GM19468 (cell line): ENCODE measurements around the gene ELAVL1.

Experiments
- ATAC-seq: cut with Tn5 transposase; IDR thresholded peaks from one replicate; pipeline ENCODE4 v1.9.1; 2021; ENCODE audit warnings: mild to moderate bottlenecking, moderate library complexity, moderate number of reproducible peaks; ENCODE audit not compliant: unreplicated experiment; ENCODE audit errors: extremely low read depth

Gene ELAVL1

DNA sequence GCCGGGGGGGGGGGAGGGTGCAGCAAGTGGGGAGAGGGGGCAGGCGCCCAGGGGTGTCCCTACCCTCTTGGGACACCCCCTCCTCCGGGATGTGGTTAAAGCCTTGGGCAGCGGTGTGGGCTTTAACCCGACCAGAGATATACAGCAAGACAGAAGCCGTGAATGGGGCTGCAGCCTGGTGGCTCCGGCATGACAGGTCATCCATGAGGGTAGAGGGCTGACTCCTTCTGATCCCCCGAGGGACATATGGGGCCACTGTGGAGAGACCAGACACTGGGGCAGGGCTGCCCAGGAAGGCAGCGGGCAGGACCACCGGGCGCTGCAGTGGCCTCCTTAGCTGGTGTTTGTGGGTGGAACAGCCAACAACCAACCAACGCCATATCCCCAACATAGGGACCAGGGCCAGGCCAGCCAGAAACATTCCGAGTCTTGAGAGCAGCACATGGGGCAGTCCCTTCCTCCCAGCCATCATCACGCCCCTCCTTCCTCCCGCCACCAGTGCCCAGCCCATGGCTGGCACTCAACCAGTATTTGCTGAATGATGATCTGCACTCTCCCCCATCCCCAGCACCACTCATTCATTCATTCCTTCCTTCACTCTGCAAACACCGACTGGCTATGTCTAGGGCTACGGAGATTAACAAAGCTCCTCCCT lies 18.2 kb downstream of the ELAVL1 start:
- ATAC-seq = no peak

- no peak for ATAC-seq
Observed at GRCh38 chr19:7986321-7987113, 18.9 kb downstream of the ELAVL1 start.

DNA sequence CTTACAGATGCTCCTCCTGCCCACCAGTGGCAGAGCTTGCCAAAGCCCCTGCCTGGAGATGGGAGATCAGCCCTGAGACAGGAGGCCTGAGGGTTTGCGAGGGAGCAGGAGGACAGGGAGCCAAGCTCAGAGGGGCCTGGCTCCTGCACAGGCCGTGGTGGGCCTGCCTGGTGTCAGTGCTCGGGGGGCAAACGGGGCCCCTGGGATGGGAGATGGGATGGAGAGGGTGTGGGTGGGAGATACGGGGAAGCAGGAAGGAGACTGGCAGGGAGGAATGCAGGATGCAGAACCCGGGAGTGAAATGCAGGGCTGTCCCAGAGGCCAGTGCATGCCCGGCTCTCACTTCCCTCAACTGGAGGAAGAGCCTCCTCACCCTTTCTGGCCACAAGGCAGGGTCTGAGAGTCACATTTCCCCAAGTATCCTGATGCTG lies 19.9 kb downstream of the ELAVL1 start:
- no peak for ATAC-seq

DNA sequence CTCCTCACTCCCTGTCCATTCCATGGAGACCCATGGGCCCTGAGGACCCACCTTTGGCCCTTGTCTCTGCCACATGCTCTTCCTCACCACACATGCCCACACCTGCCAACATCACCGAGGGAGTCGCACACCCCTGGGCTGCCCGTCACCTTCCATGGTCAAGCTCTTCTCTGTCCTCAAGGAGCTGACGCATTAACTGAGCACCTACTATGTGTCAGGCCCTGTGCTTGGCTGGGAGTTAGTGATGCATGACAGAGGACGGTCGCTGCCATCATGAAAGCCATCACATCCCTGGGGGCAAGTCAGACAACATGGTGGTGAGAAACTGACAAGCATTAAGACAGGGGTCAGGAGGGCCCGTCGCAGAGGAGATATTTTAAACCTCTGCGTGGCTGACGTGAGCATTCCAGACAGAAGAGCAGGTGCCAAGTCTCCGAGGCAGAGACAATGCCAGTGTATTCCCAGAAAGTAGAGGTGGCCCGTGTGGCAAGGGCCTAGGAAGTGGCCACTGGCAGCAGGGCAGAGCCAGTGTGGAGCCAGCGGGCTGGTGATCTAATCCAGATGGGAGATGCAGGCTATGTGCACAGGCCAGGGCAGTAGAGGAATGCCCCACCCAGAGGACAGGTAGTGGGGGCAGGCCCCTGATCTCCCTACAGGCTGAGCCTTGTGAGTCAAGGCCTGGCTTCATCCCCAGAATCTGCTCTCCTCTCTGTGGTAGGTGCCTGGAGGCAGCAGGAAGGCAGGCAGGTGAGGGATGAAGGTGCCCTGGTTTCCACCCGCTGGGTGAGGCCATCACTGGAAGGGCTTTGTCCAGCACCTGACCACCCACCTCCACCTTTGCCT lies 21.2 kb downstream of the ELAVL1 start:
- ATAC-seq = no peak

DNA sequence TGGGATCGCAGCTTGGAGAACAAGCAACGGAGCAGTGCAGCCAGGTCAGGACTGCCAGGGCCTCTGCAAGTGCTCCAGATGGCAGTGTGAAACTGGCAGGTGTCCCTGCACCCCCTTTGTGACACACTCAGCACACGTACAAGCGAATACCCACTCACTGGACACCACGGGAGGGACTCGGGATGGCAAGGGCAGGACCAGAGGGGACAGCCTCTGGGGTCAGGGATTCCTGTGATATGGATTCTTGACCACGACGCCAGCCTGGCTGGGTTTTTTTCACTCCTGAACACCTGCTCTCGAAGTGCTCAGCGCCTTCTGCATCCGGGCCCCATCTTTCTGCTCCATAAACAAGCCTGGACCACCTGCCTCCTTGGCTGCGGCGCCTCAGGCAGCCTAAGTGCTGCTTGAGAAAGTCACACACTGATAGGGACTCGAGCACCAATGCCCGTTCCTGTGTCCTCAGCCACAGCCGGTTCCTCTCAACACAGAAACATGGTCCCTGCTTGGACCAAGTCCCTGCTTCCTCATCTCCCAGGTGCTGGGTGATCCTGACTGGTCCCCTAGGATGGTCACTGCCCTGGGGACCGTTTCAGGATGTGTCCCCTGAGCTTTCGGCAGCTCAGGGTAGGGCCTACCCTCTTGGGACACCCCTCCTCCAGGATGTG lies 22.0 kb downstream of the ELAVL1 start:
- no peak for ATAC-seq

- ATAC-seq = no peak
Observed at GRCh38 chr19:7982651-7983099, 22.8 kb downstream of the ELAVL1 start.

- no peak for ATAC-seq
Observed at GRCh38 chr19:7982103-7982502, 23.3 kb downstream of the ELAVL1 start.

- ATAC-seq = no peak
Observed at GRCh38 chr19:7981661-7982060, 23.8 kb downstream of the ELAVL1 start.

- ATAC-seq = no peak
Observed at GRCh38 chr19:7981199-7981598, 24.2 kb downstream of the ELAVL1 start.

DNA sequence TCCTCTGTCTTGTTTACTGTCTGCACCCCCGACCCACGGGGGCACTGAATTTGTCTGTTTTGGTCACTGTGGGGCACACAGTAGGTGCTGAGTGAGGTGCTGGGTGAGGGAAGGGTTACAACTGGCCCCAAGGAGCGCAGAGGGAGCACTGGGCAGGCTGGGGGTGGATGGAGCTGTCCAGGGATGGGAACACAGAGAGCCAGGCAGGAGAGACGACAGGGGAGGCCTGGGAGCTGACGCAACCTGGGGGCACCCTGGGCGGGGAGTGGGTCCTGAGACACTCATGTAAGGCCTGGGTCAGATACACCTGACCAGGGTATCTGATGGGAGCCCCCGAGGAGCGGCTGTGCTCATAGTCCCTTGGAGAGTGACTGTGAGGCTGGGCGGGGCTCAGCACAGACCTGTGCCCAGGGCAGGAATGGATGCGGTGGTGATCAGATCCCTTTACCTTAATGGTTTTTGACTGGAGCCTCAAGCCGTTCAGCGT lies 24.8 kb downstream of the ELAVL1 start:
- ATAC-seq = no peak

DNA sequence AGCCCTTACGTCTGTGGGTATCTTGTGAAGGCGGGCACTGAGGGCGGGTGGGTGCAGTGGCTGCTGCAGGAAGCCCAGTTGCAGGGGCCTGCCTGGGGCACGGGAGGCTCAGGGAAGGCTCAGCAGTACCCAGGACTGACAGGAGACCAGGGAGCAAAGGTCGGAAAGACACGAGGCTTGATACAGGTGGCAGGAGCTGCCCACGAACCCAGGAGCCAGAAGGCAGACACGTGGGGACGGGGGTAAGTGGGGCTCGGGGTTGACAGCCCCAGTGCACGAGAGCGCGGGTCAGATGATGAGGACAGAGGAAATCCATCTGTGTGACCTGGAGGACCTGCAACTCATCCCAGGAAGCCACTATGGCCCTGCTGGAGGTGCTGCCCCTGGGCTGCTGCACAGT lies 25.3 kb downstream of the ELAVL1 start:
- ATAC-seq = no peak

- no peak for ATAC-seq
Observed at GRCh38 chr19:7979559-7979958, 25.9 kb downstream of the ELAVL1 start.

GRCh38 chr19:7979011-7979410 lies 26.4 kb downstream of the ELAVL1 start:
- no peak for ATAC-seq

- no peak for ATAC-seq
Observed at GRCh38 chr19:7978179-7978825, 27.1 kb downstream of the ELAVL1 start.

DNA sequence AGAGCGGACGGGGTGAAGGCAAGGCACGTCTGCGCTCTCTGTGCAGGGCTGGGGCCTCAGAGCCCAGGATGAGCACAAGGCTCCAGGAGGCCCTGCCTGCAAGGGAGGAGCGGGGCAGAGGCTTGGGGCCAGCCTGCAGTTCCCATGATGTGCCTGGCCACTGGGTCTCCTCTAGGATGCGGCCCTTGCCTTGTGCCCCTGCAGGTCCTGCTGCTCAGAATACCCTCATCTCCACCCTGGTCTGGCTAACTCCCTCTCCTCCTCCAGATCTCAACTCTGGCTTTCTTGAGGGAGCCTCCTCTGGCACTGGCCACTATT lies 27.8 kb downstream of the ELAVL1 start:
- no peak for ATAC-seq

- ATAC-seq = no peak
Observed at GRCh38 chr19:7977021-7977722, 28.3 kb downstream of the ELAVL1 start.

- no peak for ATAC-seq
Observed at GRCh38 chr19:7976461-7976860, 29.0 kb downstream of the ELAVL1 start.

DNA sequence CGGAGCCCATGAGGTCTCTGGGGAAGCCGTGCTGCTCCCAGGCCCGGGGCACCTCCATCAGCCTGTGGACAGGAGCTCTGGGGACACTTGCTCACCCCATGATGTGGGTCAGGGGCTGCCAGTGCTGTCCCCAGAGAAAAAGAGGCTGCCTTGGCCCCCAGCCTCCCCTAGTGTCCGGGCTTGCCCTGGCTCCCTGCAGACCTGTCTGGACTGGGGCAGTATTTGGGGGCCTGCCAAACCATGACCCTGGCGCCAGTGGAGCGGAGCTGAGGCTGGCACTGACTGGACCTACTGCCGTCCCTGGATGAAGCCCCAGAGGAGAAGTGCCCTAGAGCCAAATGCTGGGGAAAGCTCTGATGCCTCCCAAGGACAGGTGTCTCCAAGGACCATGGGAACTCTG lies 30.4 kb downstream of the ELAVL1 start:
- ATAC-seq = no peak

DNA sequence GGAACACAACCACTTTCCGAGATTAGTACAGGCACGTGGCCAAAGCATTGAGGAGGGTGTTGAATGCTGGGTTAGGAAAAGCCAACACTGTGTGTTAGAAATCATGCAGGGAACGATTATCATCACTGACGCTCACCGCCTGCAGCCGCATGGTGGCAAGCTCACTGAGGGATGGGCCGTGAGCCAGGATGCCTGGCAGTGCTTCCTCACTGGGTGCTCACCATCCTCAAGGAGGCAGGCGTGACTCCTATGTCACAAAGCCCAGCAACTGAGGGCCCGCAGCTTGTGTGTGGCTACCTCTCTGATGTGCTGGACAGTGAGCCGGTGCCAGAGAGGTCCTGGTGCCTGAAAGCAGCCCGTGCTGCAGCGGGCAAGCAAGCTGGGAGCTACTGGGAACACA lies 31.6 kb downstream of the ELAVL1 start:
- no peak for ATAC-seq
